HG02981 (cell line): Measurements from ENCODE around the gene ATG9B.
"Not testable (repeated sequence)": the region's sequence is repeated elsewhere in the genome, so short reads cannot be mapped to it uniquely, and the experiment has no call there.

Source experiments
- ATAC-seq: cut with Tn5 transposase; IDR thresholded peaks from one replicate; pipeline ENCODE4 v1.9.1; 2021; ENCODE audit warnings: mild to moderate bottlenecking, moderate library complexity; ENCODE audit not compliant: unreplicated experiment

Gene ATG9B

GRCh38 chr7:151038951-151039849, 14.9 kb upstream of the ATG9B start:
- ATAC-seq, result no peak

GRCh38 chr7:151035902-151036301, 11.6 kb upstream of the ATG9B start:
- no peak for ATAC-seq

GRCh38 chr7:151035026-151035717, 10.9 kb upstream of the ATG9B start:
- ATAC-seq, result no peak

- ATAC-seq, result no peak
These were observed 10.2 kb upstream of the ATG9B start for GRCh38 chr7:151034312-151035025.

- ATAC-seq, result no peak
These were observed 9.6 kb upstream of the ATG9B start for GRCh38 chr7:151033864-151034249.

- no peak for ATAC-seq
These were observed 8.9 kb upstream of the ATG9B start for GRCh38 chr7:151032936-151033863.

GRCh38 chr7:151031011-151031410, 6.7 kb upstream of the ATG9B start:
- ATAC-seq, result no peak

- no peak for ATAC-seq
These were observed 4.7 kb upstream of the ATG9B start for GRCh38 chr7:151028948-151029501.

- peak; percentile 95 for ATAC-seq
These were observed 4.0 kb upstream of the ATG9B start, which contains the start of gene ABCB8 for GRCh38 chr7:151028131-151028947. ABCB8 (plus strand) TSS chr7:151028450; CDS start chr7:151028516, 66 bp downstream.

GRCh38 chr7:151027728-151028130, 3.4 kb upstream of the ATG9B start:
- ATAC-seq, result not testable (repeated sequence)

GRCh38 chr7:151026771-151027727, 2.8 kb upstream of the ATG9B start:
- not testable (repeated sequence) for ATAC-seq

- no peak for ATAC-seq
These were observed 1.8 kb upstream of the ATG9B start for GRCh38 chr7:151025924-151026671.

- no peak for ATAC-seq
These were observed 1.1 kb downstream of the ATG9B start for GRCh38 chr7:151023232-151023631.

- no peak for ATAC-seq
These were observed 4.1 kb downstream of the ATG9B start for GRCh38 chr7:151020231-151020630.

GRCh38 chr7:151019130-151019447, 5.2 kb downstream of the ATG9B start:
- ATAC-seq, result no peak

GRCh38 chr7:151018421-151019129, 5.7 kb downstream of the ATG9B start:
- no peak for ATAC-seq

GRCh38 chr7:151017953-151018420, 6.3 kb downstream of the ATG9B start:
- ATAC-seq, result peak; percentile 62
